Endothelial cell of umbilical vein (primary cell): Measurements from ENCODE around the gene ABCC1. TPM values are rescaled to one million over a fixed set of nuclear protein-coding genes. Genes with fewer than 3 reads are reported as not detected.
A peak's percentile ranks its signal among the peaks of the same experiment; 100 is the strongest.

Experiments used
- BruUV-seq: library from RNA; stranded (reverse); fragments of 400-500 nt; replicated peaks from 2 replicates; lab custom pipeline; 2021; lab: Mats Ljungman, UMichigan
- CTCF ChIA-PET: fragments of 300-600, 350-600 bp; sonication (Branson Sonifier 250); formaldehyde crosslinking; loops from one replicate; lab custom pipeline; 2021; ENCODE audit warnings: antibody characterized with exemption, inconsistent platforms; lab: Charles Lee
- POLR2A ChIA-PET: fragments of 300-600, 350-600 bp; sonication (Branson Sonifier 250); formaldehyde crosslinking; loops from one replicate; lab custom pipeline; 2021; ENCODE audit warnings: antibody characterized with exemption, inconsistent platforms; lab: Charles Lee
- DNase-seq: peaks from one replicate; pipeline ENCODE4 v3.0.0-alpha.2; 2011; ENCODE audit warnings: low read depth, low spot score
- FAIRE-seq: peaks from 2 replicates; lab custom pipeline; 2011; peaks lifted over from hg19 to GRCh38; lab: Jason Lieb, UNC
- H2AFZ ChIP-seq: 2 replicates; pipeline ENCODE4 v1.6.0; 2012; ENCODE audit warnings: low read depth, low read length, control low read depth, inconsistent platforms
- H3K27ac ChIP-seq: 2 replicates; pipeline ENCODE4 v1.5.1; 2011; ENCODE audit warnings: low read depth, mild to moderate bottlenecking, control low read depth, low read length, moderate library complexity; ENCODE audit not compliant: insufficient read depth
- H3K27me3 ChIP-seq, 2 experiments: 2 replicates each; pipeline versions ENCODE4 v1.6.0 to v1.6.1; 2011; ENCODE audit warnings: low read length in 2 of 2, mixed read lengths in 1 of 2; ENCODE audit not compliant: control insufficient read depth in 2 of 2, insufficient read depth in 2 of 2
- H3K36me3 ChIP-seq, 2 experiments: 2 replicates in 1 of 2; 3 replicates in 1 of 2; pipeline ENCODE4 v1.5.1; 2011; ENCODE audit warnings: low read length in 2 of 2, mild to moderate bottlenecking in 1 of 2, moderate library complexity in 1 of 2; ENCODE audit not compliant: control insufficient read depth in 2 of 2, insufficient read depth in 2 of 2; ENCODE audit errors: extremely low read depth in 1 of 2
- H3K4me1 ChIP-seq: 3 replicates; pipeline ENCODE4 v1.5.1; 2011; ENCODE audit warnings: mild to moderate bottlenecking, low read length; ENCODE audit not compliant: control insufficient read depth, insufficient read depth; ENCODE audit errors: extremely low read depth
- H3K4me2 ChIP-seq: 2 replicates; pipeline ENCODE4 v1.6.1; 2011; ENCODE audit warnings: low read length, control low read depth, mixed read lengths; ENCODE audit not compliant: insufficient read depth
- H3K4me3 ChIP-seq, 3 experiments: fragments of 200-600 bp in 1 of 3; sonication (generic), shearing (Covaris generic) in 1 of 3; replicated peaks in 1 of 3; 2 replicates each; pipeline ENCODE4 v1.5.1; 2011 to 2016; ENCODE audit warnings: control low read depth in 3 of 3, low read length in 3 of 3, mild to moderate bottlenecking in 2 of 3, inconsistent platforms in 1 of 3, low read depth in 1 of 3, moderate library complexity in 1 of 3; ENCODE audit not compliant: insufficient read depth in 1 of 3
- H3K79me2 ChIP-seq: 2 replicates; pipeline ENCODE4 v1.6.0; 2012; ENCODE audit warnings: low read length, inconsistent platforms; ENCODE audit not compliant: control insufficient read depth, insufficient read depth
- H3K9ac ChIP-seq: replicated peaks from 2 replicates; pipeline ENCODE3; 2011; ENCODE audit warnings: low read length, control low read depth; ENCODE audit not compliant: insufficient read depth; ENCODE audit errors: extremely low read depth
- H3K9me1 ChIP-seq: replicated peaks from 3 replicates; pipeline ENCODE4 v1.6.0; 2011; ENCODE audit warnings: mild to moderate bottlenecking, low read length; ENCODE audit not compliant: control insufficient read depth, insufficient read depth; ENCODE audit errors: extremely low read depth
- H3K9me3 ChIP-seq: replicated peaks from 2 replicates; pipeline ENCODE4 v1.5.1; 2012; ENCODE audit warnings: low read length, inconsistent platforms; ENCODE audit not compliant: control insufficient read depth, insufficient read depth
- H4K20me1 ChIP-seq: replicated peaks from 2 replicates; pipeline ENCODE3; 2011; ENCODE audit warnings: mild to moderate bottlenecking, low read length; ENCODE audit not compliant: control insufficient read depth, insufficient read depth; ENCODE audit errors: extremely low read depth
- EZH2 ChIP-seq: IDR thresholded peaks from 2 replicates; pipeline ENCODE4 v1.6.1; 2012; ENCODE audit warnings: borderline replicate concordance, low read depth, mild to moderate bottlenecking, moderate library complexity, low read length, inconsistent platforms; ENCODE audit not compliant: severe bottlenecking
- JUN ChIP-seq: IDR thresholded peaks from 2 replicates; pipeline ENCODE4 v1.6.1; 2011; ENCODE audit warnings: borderline replicate concordance, low read depth; ENCODE audit not compliant: insufficient read length, insufficient read depth
- MYC ChIP-seq: IDR thresholded peaks from one replicate; pipeline ENCODE4 v1.6.1; 2011; ENCODE audit warnings: mild to moderate bottlenecking, low read depth, low read length
- POLR2AphosphoS5 ChIP-seq: IDR thresholded peaks from 2 replicates; pipeline ENCODE4 v1.6.1; 2012; ENCODE audit warnings: low read depth, mild to moderate bottlenecking, control low read depth, low read length, moderate library complexity; ENCODE audit not compliant: insufficient read depth
- dilution Hi-C: fragments of 300-500 bp; cut with MboI; formaldehyde crosslinking; loops from one replicate; pipeline ENCODE4 v1.15.0; 2019; ENCODE audit warnings: low sequenced_read_pairs; ENCODE audit not compliant: extremely low pct_ligation_motif_present
- intact Hi-C: fragments of 100-400 bp; cut with micrococcal nuclease; formaldehyde crosslinking; loops from one replicate; pipeline ENCODE4 v1.10.0; 2022
- polyA plus RNA-seq, 4 experiments: library from polyadenylated mRNA; depleted of rRNA in 3 of 4; stranded (reverse) in 3 of 4; unstranded in 1 of 4; fragments of >200 nt; gene quantifications; 2 replicates each; pipeline versions ENCODE4 v1.2.1 to v1.2.3, GENCODE V29; 2011 to 2012; ENCODE audit warnings: missing spikeins in 1 of 4
- total RNA-seq: library from RNA; stranded (reverse); gene quantifications from 2 replicates; pipeline ENCODE4 v1.2.3, GENCODE V29; 2021
- TF ChIP-seq, protein P1 (sequence below), 2 donors: IDR thresholded peaks; 1 replicate in 1 of 2; 2 replicates in 1 of 2; pipeline ENCODE4 v1.5.1; 2011; ENCODE audit warnings: low read length in 2 of 2, mild to moderate bottlenecking in 2 of 2, moderate library complexity in 2 of 2, control low read depth in 1 of 2, inconsistent platforms in 1 of 2, low read depth in 1 of 2; ENCODE audit not compliant: insufficient read depth in 1 of 2; ENCODE audit errors: extremely low read depth in 1 of 2

ABCC1 gene
- total and polyA plus RNA-seq, 2 donors (not counting 3 experiments of a cell fraction or from before 2014, with no cell fraction given), result 46.1 to 89.2 TPM

DNA sequence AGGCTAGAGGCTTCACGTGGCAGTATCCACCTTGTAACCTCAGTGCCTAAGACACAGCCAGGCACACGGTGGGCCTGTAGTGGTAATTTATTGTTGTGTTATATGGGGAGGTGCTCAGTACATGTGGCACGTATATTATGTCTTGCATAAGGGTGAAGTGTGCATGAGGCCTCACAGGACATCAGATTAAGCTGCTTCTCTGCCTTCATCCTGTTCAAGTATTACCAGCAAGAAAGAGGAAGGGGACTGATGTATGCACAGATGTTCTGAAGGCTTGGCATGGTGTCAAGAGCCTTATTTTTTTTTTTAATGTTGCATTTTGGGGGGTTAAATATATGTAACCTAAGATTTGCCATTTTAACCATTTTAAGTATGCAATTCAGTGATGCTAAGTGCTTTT, 71.6 kb downstream of the ABCC1 start:
- CTCF ChIA-PET, result interaction anchor here (4.8 kb wide), 1 partner anchor 146 kb away, joined by 32 read pairs; no protein-coding TSS in a partner anchor
- Histone ChIP-seq H3K27me3 (no peaks in the 10 kb centered on the region), H3K4me3 (no peak overlapping the region), H2AFZ (no peak overlapping the region), H3K9me3 (no peaks in the 10 kb centered on the region), H3K4me2 (no peak overlapping the region), H3K79me2 (peaks cover 17% of the 10 kb centered on the region), H4K20me1 (no peaks in the 10 kb centered on the region), H3K9me1 (no peaks in the 10 kb centered on the region), H3K9ac (no peak overlapping the region), H3K36me3 (peaks cover 2 to 15% of the 10 kb centered on the region in 2 experiments), H3K27ac (peak overlapping the region; percentile 91), H3K4me1 (peaks cover 33% of the 10 kb centered on the region)
- DNase-seq (peak; percentile 14), FAIRE-seq (no peak)
- BruUV-seq, result no TSS peak
- dilution Hi-C loops (no loop called here), intact Hi-C loops (loop anchor here (5.0 to 10.0 kb wide), 2 partner anchors 104 to 144 kb away; no protein-coding TSS in a partner anchor)
- TF ChIP-seq EZH2 (no peak), MYC (no peak), JUN (no peak), POLR2AphosphoS5 (no peak)
- TF ChIP-seq, protein P1, sequence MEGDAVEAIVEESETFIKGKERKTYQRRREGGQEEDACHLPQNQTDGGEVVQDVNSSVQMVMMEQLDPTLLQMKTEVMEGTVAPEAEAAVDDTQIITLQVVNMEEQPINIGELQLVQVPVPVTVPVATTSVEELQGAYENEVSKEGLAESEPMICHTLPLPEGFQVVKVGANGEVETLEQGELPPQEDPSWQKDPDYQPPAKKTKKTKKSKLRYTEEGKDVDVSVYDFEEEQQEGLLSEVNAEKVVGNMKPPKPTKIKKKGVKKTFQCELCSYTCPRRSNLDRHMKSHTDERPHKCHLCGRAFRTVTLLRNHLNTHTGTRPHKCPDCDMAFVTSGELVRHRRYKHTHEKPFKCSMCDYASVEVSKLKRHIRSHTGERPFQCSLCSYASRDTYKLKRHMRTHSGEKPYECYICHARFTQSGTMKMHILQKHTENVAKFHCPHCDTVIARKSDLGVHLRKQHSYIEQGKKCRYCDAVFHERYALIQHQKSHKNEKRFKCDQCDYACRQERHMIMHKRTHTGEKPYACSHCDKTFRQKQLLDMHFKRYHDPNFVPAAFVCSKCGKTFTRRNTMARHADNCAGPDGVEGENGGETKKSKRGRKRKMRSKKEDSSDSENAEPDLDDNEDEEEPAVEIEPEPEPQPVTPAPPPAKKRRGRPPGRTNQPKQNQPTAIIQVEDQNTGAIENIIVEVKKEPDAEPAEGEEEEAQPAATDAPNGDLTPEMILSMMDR (IDR thresholded peaks at IDR 0.05; ENCODE audit: extremely low read depth in 1 of 2, insufficient read depth in 1 of 2, low read depth in 1 of 2, low read length in 2 of 2), result no peak
- POLR2A ChIA-PET, result no interaction called here
